ENCODE measurements around the gene MRPL27. TPM values are rescaled to one million over a fixed set of nuclear protein-coding genes. Genes with fewer than 3 reads are reported as not detected.
A peak's percentile ranks its signal among the peaks of the same experiment; 100 is the strongest.

MRPL27 gene
- total RNA-seq, 6 donors from 2014 or later = 7.3 to 59.1 (median 50.6) TPM

DNA sequence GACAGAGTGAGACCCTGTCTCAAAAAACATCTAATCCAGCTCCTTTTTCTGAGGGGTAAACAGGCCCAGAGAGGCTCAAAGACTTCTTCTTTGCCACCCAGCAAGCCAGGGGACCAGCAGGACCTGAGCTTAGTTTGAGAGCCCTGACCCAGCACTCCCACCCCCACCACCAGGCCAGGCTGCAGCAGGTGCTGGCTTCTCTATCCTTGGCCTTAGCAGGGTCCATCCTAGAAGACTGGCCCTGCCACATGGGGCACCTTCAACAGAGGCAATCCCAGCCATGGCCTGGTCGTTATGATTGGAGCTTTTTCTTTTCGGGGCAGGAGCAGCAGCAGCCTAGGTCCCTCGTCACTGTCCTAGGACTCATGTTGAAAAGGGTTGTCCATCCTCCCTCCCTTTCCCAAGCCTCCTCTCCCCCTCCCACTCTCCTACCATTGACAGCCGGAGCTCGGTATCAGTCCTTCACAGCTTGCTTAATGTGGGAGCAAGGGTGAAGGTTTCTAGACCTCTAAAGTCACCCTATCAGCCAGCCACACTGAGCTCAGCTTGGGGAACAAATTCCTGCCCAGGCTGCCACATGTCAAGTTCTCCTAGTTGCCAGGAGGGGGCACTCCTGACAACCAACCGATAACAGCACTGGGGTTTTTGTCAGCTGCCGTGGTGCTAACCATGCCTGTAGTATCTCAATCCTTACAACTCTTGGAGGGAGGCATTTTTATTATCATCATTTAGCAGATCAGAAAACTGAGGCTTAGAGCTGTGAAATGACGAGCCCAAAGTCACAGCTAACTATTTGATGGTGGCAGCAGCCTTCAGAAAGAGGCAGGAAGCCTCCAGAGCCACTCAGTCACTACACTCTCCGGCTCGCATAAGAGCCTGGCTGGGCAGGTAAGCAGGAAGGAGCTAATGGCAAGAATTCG is 11.2 kb downstream of the MRPL27 start:
- DNase-seq (peak; percentile 18 to 76), ATAC-seq (ENCODE audit: low FRiP score in 2 of 2) (peak; percentile 54 to 75)
- H3K27ac ChIP-seq = no peak overlapping the region
- H3K4me1 ChIP-seq = peaks cover 0 to 9% (median 6%) of the 10 kb centered on the region in 4 donors
- H3K4me3 ChIP-seq = no peak overlapping the region
- peaks cover 0 to 63% (median 50%) of the 10 kb centered on the region in 4 donors for H3K36me3 ChIP-seq
- WGBS, 2 donors = 31 to 33% methylated on average over 11 of the region's 11 CpGs
- H3K9me3 ChIP-seq = no peaks in the 10 kb centered on the region
- TF ChIP-seq, protein P1, sequence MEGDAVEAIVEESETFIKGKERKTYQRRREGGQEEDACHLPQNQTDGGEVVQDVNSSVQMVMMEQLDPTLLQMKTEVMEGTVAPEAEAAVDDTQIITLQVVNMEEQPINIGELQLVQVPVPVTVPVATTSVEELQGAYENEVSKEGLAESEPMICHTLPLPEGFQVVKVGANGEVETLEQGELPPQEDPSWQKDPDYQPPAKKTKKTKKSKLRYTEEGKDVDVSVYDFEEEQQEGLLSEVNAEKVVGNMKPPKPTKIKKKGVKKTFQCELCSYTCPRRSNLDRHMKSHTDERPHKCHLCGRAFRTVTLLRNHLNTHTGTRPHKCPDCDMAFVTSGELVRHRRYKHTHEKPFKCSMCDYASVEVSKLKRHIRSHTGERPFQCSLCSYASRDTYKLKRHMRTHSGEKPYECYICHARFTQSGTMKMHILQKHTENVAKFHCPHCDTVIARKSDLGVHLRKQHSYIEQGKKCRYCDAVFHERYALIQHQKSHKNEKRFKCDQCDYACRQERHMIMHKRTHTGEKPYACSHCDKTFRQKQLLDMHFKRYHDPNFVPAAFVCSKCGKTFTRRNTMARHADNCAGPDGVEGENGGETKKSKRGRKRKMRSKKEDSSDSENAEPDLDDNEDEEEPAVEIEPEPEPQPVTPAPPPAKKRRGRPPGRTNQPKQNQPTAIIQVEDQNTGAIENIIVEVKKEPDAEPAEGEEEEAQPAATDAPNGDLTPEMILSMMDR (IDR thresholded peaks at IDR 0.05) = peak; percentile 52 to 78 (median 68)
- TF ChIP-seq POLR2AphosphoS5 (IDR thresholded peaks at IDR 0.05) = no peak
- H3K27me3 ChIP-seq = no peaks in the 10 kb centered on the region

DNA sequence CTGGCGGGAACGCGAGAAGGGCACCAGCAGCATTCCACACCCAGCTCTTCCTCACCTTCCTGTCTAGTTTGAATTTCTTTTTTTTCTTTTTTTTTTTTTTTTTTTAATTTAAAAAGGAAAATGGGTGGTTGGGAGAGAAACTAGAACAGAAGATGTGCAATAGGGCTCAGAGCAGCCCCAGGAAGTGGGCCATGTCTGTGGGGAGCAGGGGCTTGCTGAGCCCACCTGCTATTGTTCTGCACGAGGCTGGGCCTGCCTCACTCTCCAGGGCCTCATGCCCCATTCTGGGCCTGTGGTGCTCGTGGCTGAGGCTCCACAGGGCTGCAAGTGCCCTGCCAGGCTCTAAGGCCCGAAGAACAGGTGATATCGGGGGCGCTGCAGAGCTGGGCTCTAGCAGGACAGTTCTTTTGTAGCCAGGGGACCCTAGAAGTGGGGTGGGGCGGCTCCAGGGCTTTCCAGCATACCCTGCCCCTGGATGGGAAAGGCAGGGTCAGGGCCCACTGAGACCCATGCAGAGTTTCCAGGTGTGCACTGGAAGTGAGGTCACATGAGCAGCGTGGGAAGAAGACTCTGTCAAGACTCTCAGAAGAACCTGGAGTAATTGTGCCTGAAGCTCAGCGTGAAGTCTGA is 12.4 kb downstream of the MRPL27 start:
- Histone ChIP-seq H3K4me3 (no peak overlapping the region), H3K27me3 (no peaks in the 10 kb centered on the region), H3K27ac (no peak overlapping the region), H3K9me3 (no peaks in the 10 kb centered on the region), H3K4me1 (peaks cover 0 to 9% (median 6%) of the 10 kb centered on the region in 4 donors), H3K36me3 (peaks cover 10 to 63% (median 52%) of the 10 kb centered on the region in 4 donors)
- 87 to 92% methylated on average over 6 to 11 of the region's 11 CpGs for WGBS, 2 donors
- TF ChIP-seq POLR2A (IDR thresholded peaks at IDR 0.05) = no peak
- TF ChIP-seq, protein P1 (IDR thresholded peaks at IDR 0.05) = no peak
- TF ChIP-seq EP300 (IDR thresholded peaks at IDR 0.05) = no peak
- no peak for TF ChIP-seq POLR2AphosphoS5 (IDR thresholded peaks at IDR 0.05)
- no peak for ATAC-seq (ENCODE audit: low FRiP score in 2 of 2)
- DNase-seq = peak in 1 of 2 donors; percentile 34

DNA sequence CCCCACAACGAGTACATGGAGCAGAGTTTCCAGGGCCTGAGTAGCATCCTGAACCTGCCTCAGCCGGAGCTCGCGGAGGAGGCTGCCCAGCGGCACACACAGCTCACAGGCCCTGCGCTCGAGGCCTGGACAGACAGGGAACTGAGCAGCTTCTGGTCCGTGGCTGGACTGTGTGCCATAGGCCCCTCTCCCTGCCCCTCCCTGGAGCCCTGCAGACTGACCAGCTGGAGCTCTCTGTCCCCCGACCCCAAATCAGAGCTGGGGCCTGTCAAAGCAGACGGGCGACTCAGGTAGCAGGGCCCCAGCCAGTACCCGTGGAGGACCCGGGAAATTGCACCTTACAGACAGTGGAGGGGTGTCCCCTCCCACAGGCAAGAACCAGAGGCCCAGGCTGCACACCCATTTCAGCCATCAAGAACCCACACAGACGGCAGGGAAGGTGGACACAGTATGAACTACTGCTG is 13.0 kb downstream of the MRPL27 start:
- H3K36me3 ChIP-seq = peaks cover 10 to 62% (median 53%) of the 10 kb centered on the region in 4 donors
- ATAC-seq (ENCODE audit: low FRiP score in 2 of 2) (no peak), DNase-seq (peak in 1 of 2 donors; percentile 60)
- H3K9me3 ChIP-seq = no peaks in the 10 kb centered on the region
- 89 to 92% methylated on average over 1 to 13 of the region's 14 CpGs for WGBS, 2 donors
- TF ChIP-seq POLR2AphosphoS5 (IDR thresholded peaks at IDR 0.05) = no peak
- TF ChIP-seq, protein P1 (IDR thresholded peaks at IDR 0.05) = no peak
- TF ChIP-seq POLR2A (IDR thresholded peaks at IDR 0.05) = no peak
- no peak for TF ChIP-seq EP300 (IDR thresholded peaks at IDR 0.05)
- H3K27me3 ChIP-seq = no peaks in the 10 kb centered on the region
- H3K4me3 ChIP-seq = no peak overlapping the region
- no peak overlapping the region for H3K27ac ChIP-seq
- H3K4me1 ChIP-seq = peaks cover 0 to 9% (median 6%) of the 10 kb centered on the region in 4 donors

DNA sequence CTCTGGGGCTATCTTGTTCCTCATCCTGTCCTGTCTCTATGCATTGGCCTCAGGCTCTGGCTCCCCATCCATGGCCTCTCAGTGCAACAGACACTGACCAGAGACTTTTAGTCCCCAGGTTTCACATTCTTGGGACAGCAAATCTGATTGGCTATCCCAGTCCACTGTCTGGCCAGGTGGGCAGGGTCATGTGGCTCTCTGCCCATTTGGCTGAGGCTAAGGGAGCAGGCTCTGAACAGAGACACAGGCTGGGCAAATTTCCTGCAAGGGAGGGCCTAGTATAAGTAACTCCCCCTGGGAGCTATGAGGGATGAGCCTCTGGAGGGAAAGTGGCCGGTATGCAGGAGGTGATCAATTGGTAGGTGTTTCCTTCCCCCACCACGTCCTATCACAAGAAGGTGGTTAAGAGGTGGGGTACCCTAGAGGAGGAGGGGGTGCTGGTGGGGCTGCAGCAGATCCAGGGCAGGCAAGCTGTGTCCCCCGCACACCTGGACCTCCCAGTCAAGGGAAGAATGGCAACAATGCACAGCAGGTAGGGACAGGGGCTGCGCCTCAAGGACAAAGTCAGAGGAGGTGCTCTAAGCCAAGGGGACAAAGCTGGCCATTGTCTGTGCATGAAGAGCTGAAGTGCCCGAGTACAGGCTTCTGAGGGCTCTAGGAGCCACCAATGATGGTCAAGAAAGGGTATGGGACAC is 13.8 kb downstream of the MRPL27 start:
- TF ChIP-seq POLR2A (IDR thresholded peaks at IDR 0.05) (no peak), EP300 (IDR thresholded peaks at IDR 0.05) (no peak), POLR2AphosphoS5 (IDR thresholded peaks at IDR 0.05) (no peak)
- TF ChIP-seq, protein P1 (IDR thresholded peaks at IDR 0.05) = no peak
- H3K4me3 ChIP-seq = no peak overlapping the region
- peaks cover 10 to 65% (median 58%) of the 10 kb centered on the region in 4 donors for H3K36me3 ChIP-seq
- WGBS, 2 donors = 73 to 80% methylated on average over 4 to 5 of the region's 5 CpGs
- H3K9me3 ChIP-seq = no peaks in the 10 kb centered on the region
- DNase-seq = no peak
- H3K27me3 ChIP-seq = no peaks in the 10 kb centered on the region
- ATAC-seq (ENCODE audit: low FRiP score in 2 of 2) = no peak
- no peak overlapping the region for H3K27ac ChIP-seq
- peaks cover 0 to 9% (median 6%) of the 10 kb centered on the region in 4 donors for H3K4me1 ChIP-seq

Measured in upper lobe of left lung (tissue), 6 donors.